Body of pancreas (tissue), 4 donors: ENCODE measurements around the gene DLGAP1. TPM values are rescaled to one million over a fixed set of nuclear protein-coding genes. Genes with fewer than 3 reads are reported as not detected.

ENCODE experiments used
- ATAC-seq: fragments of 150-250 bp; one replicate; pipeline ENCODE4 v1.9.1; 2016
- DNase-seq, 4 donors: peaks; one replicate each; pipeline ENCODE4 v3.0.0-alpha.2; 2019
- H3K27ac ChIP-seq, 4 donors: fragments of 200-600 bp; sonication (generic); 1 replicate in 3 of 4; 2 replicates in 1 of 4; pipeline versions ENCODE4 v1.5.1 to v1.6.1; 2016 to 2019; ENCODE audit warnings: mild to moderate bottlenecking in 1 of 4, mixed read lengths in 1 of 4, moderate library complexity in 1 of 4
- H3K27me3 ChIP-seq, 2 donors: fragments of 200-600 bp; sonication (generic); one replicate each; pipeline ENCODE4 v1.6.0; 2016; ENCODE audit warnings: mild to moderate bottlenecking in 1 of 2
- H3K36me3 ChIP-seq, 2 donors: fragments of 200-600 bp; sonication (generic); replicated peaks in 1 of 2; 2 replicates each; pipeline ENCODE4 v1.5.1; 2016; ENCODE audit warnings: low read depth in 2 of 2; ENCODE audit not compliant: insufficient read depth in 1 of 2
- H3K4me1 ChIP-seq: fragments of 200-600 bp; sonication (generic); one replicate; pipeline ENCODE4 v1.6.0; 2016
- H3K4me3 ChIP-seq, 2 donors: fragments of 200-600 bp; sonication (generic); 1 replicate in 1 of 2; 2 replicates in 1 of 2; pipeline ENCODE4 v1.5.1; 2016 to 2019
- H3K9me3 ChIP-seq, 3 donors: fragments of 200-600 bp; sonication (generic); 1 replicate in 2 of 3; 2 replicates in 1 of 3; pipeline ENCODE4 v1.5.1; 2016
- POLR2A ChIP-seq, 3 donors: fragments of 450-650 bp; IDR thresholded peaks; one replicate each; pipeline ENCODE4 v1.6.1; 2016; ENCODE audit warnings: antibody characterized with exemption in 3 of 3, mild to moderate bottlenecking in 2 of 3
- WGBS, 2 donors: methylation state at CpG; one replicate each; pipeline ENCODE4 v1.1.5; 2017; 5-methylcytosine and 5-hydroxymethylcytosine counted together
- intact Hi-C: fragments of 100-400 bp; cut with DNase I; formaldehyde crosslinking; loops from one replicate; pipeline ENCODE4 v1.15.1; 2023
- total RNA-seq, 2 donors: library from RNA; depleted of rRNA; stranded (reverse); fragments of >200 nt; gene quantifications; one replicate each; pipeline ENCODE4 v1.1.0, GENCODE V29; 2016
- TF ChIP-seq, protein P1 (sequence below), 7 experiments: fragments of 450-650 bp in 4 of 7; fragments of 200-600 bp in 3 of 7; sonication (generic) in 3 of 7; IDR thresholded peaks; one replicate each; pipeline ENCODE4 v1.5.1; 2016 to 2019; ENCODE audit warnings: antibody characterized with exemption in 7 of 7

The DLGAP1 gene
- total RNA-seq, 2 donors from 2014 or later: 0.52 to 7.9 TPM

DNA sequence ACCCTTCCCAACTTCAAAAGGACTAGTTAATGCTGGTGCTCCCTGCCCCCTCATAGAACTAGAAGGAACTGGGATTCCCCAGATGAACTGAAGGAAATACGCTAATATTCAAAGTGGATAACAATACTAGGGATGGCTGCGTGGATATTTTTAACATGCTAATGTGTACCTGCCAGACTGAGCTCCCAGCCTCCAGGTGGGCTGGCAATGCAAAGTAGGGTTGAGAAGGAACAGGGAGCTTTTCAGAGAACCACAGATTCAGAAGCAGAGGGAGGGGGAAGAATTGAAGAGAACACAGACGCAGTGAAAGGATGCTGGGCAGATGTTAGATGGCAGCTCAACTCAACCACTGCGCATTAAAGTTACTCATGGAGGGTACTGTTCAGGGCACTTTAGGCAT lies 650.8 kb downstream of the DLGAP1 start:
- Histone ChIP-seq H3K36me3 (no peaks in the 10 kb centered on the region), H3K4me1 (no peaks in the 10 kb centered on the region), H3K9me3 (no peaks in the 10 kb centered on the region), H3K27ac (no peak overlapping the region), H3K4me3 (no peak overlapping the region), H3K27me3 (no peaks in the 10 kb centered on the region)
- intact Hi-C loops: no loop called here
- 79 to 82% methylated on average over 4 of the region's 4 CpGs for WGBS, 2 donors
- ATAC-seq: no peak
- TF ChIP-seq, protein P1, sequence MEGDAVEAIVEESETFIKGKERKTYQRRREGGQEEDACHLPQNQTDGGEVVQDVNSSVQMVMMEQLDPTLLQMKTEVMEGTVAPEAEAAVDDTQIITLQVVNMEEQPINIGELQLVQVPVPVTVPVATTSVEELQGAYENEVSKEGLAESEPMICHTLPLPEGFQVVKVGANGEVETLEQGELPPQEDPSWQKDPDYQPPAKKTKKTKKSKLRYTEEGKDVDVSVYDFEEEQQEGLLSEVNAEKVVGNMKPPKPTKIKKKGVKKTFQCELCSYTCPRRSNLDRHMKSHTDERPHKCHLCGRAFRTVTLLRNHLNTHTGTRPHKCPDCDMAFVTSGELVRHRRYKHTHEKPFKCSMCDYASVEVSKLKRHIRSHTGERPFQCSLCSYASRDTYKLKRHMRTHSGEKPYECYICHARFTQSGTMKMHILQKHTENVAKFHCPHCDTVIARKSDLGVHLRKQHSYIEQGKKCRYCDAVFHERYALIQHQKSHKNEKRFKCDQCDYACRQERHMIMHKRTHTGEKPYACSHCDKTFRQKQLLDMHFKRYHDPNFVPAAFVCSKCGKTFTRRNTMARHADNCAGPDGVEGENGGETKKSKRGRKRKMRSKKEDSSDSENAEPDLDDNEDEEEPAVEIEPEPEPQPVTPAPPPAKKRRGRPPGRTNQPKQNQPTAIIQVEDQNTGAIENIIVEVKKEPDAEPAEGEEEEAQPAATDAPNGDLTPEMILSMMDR (IDR thresholded peaks at IDR 0.05): no peak
- TF ChIP-seq POLR2A (IDR thresholded peaks at IDR 0.05): no peak
- DNase-seq: no peak

GRCh38 chr18:3803350-3803749 lies 651.8 kb downstream of the DLGAP1 start:
- intact Hi-C loops: no loop called here
- WGBS, 2 donors: 60 to 65% methylated on average over 4 of the region's 4 CpGs
- Histone ChIP-seq H3K9me3 (no peaks in the 10 kb centered on the region), H3K27ac (no peak overlapping the region), H3K4me3 (no peak overlapping the region), H3K27me3 (no peaks in the 10 kb centered on the region), H3K36me3 (no peaks in the 10 kb centered on the region), H3K4me1 (no peaks in the 10 kb centered on the region)
- TF ChIP-seq, protein P1 (IDR thresholded peaks at IDR 0.05): no peak
- TF ChIP-seq POLR2A (IDR thresholded peaks at IDR 0.05): no peak
- DNase-seq (no peak), ATAC-seq (no peak)

DNA sequence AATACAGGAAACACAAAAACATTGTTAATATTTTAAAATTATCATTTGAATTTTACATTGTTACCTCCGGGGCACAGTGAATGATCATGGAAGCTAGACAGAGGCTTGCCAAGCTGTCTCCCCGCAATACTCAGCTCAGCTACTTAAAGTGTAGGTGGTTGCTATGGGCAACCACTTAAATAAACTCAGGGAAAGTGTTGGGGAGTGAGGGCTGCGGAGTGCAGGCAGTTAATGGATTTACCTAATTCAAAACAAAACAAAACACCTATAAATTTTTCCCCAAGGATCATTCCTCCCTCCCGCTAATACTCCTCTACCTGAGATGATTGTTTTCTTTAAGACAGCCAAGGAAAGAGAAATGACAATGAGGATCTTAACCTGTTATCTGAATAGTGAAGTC lies 655.6 kb downstream of the DLGAP1 start:
- Histone ChIP-seq H3K9me3 (no peaks in the 10 kb centered on the region), H3K4me1 (no peaks in the 10 kb centered on the region), H3K36me3 (no peaks in the 10 kb centered on the region), H3K27ac (no peak overlapping the region), H3K4me3 (no peak overlapping the region), H3K27me3 (no peaks in the 10 kb centered on the region)
- ATAC-seq (no peak), DNase-seq (no peak)
- WGBS, 2 donors: 47 to 51% methylated on average over 4 of the region's 4 CpGs
- intact Hi-C loops: no loop called here
- TF ChIP-seq POLR2A (IDR thresholded peaks at IDR 0.05): no peak
- TF ChIP-seq, protein P1 (IDR thresholded peaks at IDR 0.05): no peak

DNA sequence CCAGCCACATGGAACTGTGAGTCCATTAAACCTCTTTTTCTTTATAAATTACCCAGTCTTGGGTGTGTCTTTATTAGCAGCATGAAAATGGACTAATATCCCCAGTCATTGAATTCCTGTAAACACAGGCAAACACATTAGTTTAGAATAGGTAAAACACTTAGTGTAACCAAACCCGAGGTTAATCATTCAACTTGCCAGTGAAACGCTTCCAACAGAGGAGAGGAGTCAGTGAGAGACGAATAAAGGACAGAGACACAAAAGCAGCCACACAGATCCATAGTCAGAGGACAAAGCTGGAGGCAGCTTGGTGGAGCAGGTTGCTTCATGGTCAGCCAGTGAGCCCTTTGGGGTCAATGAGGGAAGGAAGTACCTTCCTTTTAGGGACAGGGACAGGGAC lies 657.1 kb downstream of the DLGAP1 start:
- 38 to 39% methylated on average over 3 of the region's 3 CpGs for WGBS, 2 donors
- intact Hi-C loops: no loop called here
- no peaks in the 10 kb centered on the region for H3K27me3 ChIP-seq
- H3K36me3 ChIP-seq: no peaks in the 10 kb centered on the region
- no peaks in the 10 kb centered on the region for H3K9me3 ChIP-seq
- ATAC-seq (no peak), DNase-seq (no peak)
- H3K4me3 ChIP-seq: no peak overlapping the region
- H3K4me1 ChIP-seq: no peaks in the 10 kb centered on the region
- no peak overlapping the region for H3K27ac ChIP-seq
- TF ChIP-seq POLR2A (IDR thresholded peaks at IDR 0.05): no peak
- TF ChIP-seq, protein P1 (IDR thresholded peaks at IDR 0.05): no peak

DNA sequence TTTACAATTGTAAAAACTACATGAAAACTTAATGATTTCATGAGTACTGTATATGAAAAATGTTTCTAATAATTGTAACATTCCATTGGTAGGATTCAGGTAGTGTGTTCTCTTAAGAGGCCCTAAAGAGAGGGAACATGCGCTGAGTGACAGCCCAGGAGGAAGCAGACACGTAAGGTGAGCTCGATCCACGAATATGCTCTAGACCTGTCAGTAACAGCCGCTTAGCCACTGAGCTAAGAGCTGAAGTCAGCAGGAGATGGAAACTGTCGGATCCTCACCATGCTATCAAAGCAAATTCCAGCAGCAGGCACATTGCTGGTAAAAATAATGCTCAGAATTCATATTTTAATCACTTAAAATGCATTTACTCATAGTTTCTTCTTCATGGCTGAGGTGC lies 658.7 kb downstream of the DLGAP1 start:
- 77 to 84% methylated on average over 6 of the region's 6 CpGs for WGBS, 2 donors
- intact Hi-C loops: no loop called here
- Histone ChIP-seq H3K9me3 (no peaks in the 10 kb centered on the region), H3K4me3 (no peak overlapping the region), H3K27ac (no peak overlapping the region), H3K27me3 (no peaks in the 10 kb centered on the region), H3K36me3 (no peaks in the 10 kb centered on the region), H3K4me1 (no peaks in the 10 kb centered on the region)
- ATAC-seq (no peak), DNase-seq (no peak)
- TF ChIP-seq POLR2A (IDR thresholded peaks at IDR 0.05): no peak
- TF ChIP-seq, protein P1 (IDR thresholded peaks at IDR 0.05): no peak
